ENCODE results near the gene NLN. TPM values are rescaled to one million over a fixed set of nuclear protein-coding genes. Genes with fewer than 3 reads are reported as not detected.
"Not testable (repeated sequence)": the region's sequence is repeated elsewhere in the genome, so short reads cannot be mapped to it uniquely, and the experiment has no call there.

NLN gene
- total RNA-seq, 4 donors from 2014 or later: 8.7 to 17.5 (median 13.1) TPM

- WGBS, 2 donors: 80 to 86% methylated on average over 3 of the region's 3 CpGs
- Histone ChIP-seq H3K4me1 (peaks cover 7 to 10% of the 10 kb centered on the region in 2 donors), H3K9me3 (no peaks in the 10 kb centered on the region), H3K27ac (no peak overlapping the region), H3K27me3 (no peaks in the 10 kb centered on the region), H3K4me3 (replicated peaks in 1 of 3) (no peak overlapping the region), H3K36me3 (peaks cover 0 to 4% of the 10 kb centered on the region in 2 donors)
- no peak for DNase-seq
- intact Hi-C loops (cut with DNase I): no loop called here
- TF ChIP-seq CTCF (IDR thresholded peaks at IDR 0.05) (no peak), POLR2A (IDR thresholded peaks at IDR 0.05) (no peak)
Observed at GRCh38 chr5:65776441-65777141, 54.6 kb downstream of the NLN start.

GRCh38 chr5:65778126-65778525 is 56.1 kb downstream of the NLN start:
- Histone ChIP-seq H3K27me3 (no peaks in the 10 kb centered on the region), H3K4me3 (replicated peaks in 1 of 3) (no peak overlapping the region), H3K9me3 (no peaks in the 10 kb centered on the region), H3K36me3 (peaks cover 0 to 5% of the 10 kb centered on the region in 2 donors), H3K27ac (no peak overlapping the region), H3K4me1 (peaks cover 7 to 10% of the 10 kb centered on the region in 2 donors)
- TF ChIP-seq POLR2A (IDR thresholded peaks at IDR 0.05) (no peak), CTCF (IDR thresholded peaks at IDR 0.05) (no peak)
- intact Hi-C loops (cut with DNase I): no loop called here
- WGBS, 2 donors: 80 to 84% methylated on average over 1 of the region's 1 CpG
- DNase-seq: no peak

GRCh38 chr5:65779643-65780042 is 57.6 kb downstream of the NLN start:
- intact Hi-C loops (cut with DNase I): no loop called here
- H3K4me1 ChIP-seq: peaks cover 2 to 3% of the 10 kb centered on the region in 2 donors
- TF ChIP-seq CTCF (IDR thresholded peaks at IDR 0.05): no peak
- no peak for TF ChIP-seq POLR2A (IDR thresholded peaks at IDR 0.05)
- H3K9me3 ChIP-seq: no peaks in the 10 kb centered on the region
- H3K36me3 ChIP-seq: peaks cover 0 to 5% of the 10 kb centered on the region in 2 donors
- H3K27me3 ChIP-seq: no peaks in the 10 kb centered on the region
- no peak overlapping the region for H3K27ac ChIP-seq
- DNase-seq: no peak
- no peak overlapping the region for H3K4me3 ChIP-seq (replicated peaks in 1 of 3)
- WGBS, 2 donors: 73 to 77% methylated on average over 1 of the region's 1 CpG

- H3K27me3 ChIP-seq; H3K4me3 ChIP-seq (replicated peaks in 1 of 3); H3K27ac ChIP-seq; H3K9me3 ChIP-seq; DNase-seq; H3K36me3 ChIP-seq; intact Hi-C loops (cut with DNase I); H3K4me1 ChIP-seq: not testable (repeated sequence)
- WGBS, 2 donors: 84 to 100% methylated on average over 2 of the region's 2 CpGs
Observed at GRCh38 chr5:65788296-65788695, 66.3 kb downstream of the NLN start.

- DNase-seq: no peak
- TF ChIP-seq CTCF (IDR thresholded peaks at IDR 0.05): no peak
- TF ChIP-seq POLR2A (IDR thresholded peaks at IDR 0.05): no peak
- intact Hi-C loops (cut with DNase I): no loop called here
- Histone ChIP-seq H3K9me3 (no peaks in the 10 kb centered on the region), H3K27ac (no peak overlapping the region), H3K4me3 (replicated peaks in 1 of 3) (no peak overlapping the region), H3K36me3 (no peaks in the 10 kb centered on the region), H3K27me3 (no peaks in the 10 kb centered on the region), H3K4me1 (no peaks in the 10 kb centered on the region)
- WGBS, 2 donors: 80 to 85% methylated on average over 6 of the region's 6 CpGs
Observed at GRCh38 chr5:65790371-65791163, 68.6 kb downstream of the NLN start.

Measured in thyroid gland (tissue), 4 donors.